Stimulated activated CD8-positive, alpha-beta memory T cell treated with anti-CD3 and anti-CD28 coated beads, Interleukin-2, amount 100 ng/mL, for 48 hours (primary cell): ENCODE measurements around the gene SEPTIN5.

ENCODE experiments used
- DNase-seq, 2 donors: peaks; one replicate each; pipeline ENCODE4 v3.0.0-alpha.2; 2020; ENCODE audit warnings: low read depth in 2 of 2

SEPTIN5 gene

DNA sequence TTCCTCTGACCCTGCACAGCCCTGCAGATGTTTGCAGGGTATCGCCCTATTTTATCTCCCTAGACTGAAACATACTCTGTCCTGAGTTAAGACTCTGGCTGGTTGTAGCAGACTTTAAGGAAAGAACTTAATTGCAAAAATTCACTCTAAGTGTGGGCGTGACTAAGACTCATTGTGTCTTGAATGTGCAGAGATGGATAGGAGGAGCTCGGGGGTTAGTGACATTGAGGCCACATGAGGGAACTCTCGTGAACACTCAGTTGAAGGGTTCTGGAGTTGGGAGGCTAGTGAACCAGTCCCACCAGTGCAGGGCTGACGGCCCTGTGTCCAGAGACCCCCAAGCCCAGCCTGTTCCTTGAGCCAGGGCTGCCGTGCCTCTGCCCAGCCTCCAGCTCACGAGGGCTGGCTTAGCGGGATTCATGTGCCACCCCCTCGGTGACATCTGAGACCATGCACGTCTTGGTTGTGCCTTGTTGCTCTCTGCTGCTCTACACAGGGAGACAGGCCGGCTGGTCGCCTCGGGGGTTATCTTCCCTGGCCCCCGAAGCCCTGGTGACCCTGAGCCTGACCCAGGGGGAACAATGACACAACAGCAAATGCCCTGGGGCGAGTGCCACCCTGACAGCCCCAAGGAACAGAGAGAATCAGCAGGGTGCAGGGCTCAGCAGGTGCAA lies 34.8 kb downstream of the SEPTIN5 start:
- DNase-seq, result no peak

DNA sequence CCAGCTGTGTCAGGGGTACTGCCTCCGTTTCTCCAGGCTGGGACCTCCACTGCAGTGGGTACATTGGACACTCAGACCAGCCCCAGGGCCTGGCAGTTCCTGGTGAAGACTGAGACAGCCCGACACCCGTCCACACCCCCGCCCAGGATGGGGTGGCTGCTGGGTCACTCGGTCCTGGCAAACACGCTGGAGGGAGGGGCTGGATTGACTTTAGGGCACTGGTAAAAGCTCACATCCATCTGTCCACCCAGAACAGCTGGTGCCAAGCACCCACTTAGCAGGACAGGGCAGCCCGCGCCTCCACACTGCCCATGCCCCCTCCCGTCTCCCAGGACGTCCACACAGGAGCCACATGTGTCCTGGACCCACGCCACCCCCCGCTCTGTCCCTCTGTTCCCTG lies 35.6 kb downstream of the SEPTIN5 start:
- DNase-seq, result no peak

GRCh38 chr22:19750507-19751490 lies 36.5 kb downstream of the SEPTIN5 start:
- DNase-seq, result no peak

DNA sequence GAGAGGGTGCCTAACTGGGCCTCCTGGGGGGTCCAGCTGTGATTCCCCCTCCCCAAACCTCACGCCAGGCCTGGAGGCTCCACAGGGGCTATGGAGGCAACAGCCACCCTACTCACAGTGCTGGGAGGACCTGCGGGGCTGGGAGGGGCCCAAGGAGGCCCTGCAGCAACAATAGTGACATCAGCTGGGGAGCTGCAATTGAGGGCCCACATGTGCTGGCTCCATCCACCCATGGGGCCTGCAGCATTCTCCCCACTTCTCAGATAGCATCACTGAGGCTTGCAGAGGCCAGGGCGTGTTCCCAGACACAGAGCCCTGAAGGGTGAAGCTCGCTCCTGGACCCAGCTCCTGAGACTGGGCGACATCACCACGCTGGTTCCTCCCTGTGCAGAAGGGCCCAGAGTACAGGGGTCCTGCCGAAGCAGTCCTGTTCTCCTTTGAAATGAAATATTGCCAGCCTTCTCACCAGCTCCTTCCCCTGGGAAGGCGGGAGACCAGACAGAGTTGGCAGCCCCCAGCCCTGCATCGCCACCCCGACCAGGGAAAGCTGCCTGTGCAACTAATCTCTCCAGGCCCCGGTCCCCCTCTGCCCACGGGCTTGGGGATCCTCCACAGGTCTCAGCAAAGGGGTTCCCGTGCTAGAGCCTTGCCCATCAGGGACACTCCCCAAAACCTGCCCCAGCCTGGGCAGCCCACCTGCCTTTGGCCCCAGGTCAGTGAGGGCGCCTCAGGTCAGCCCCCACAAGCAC lies 37.4 kb downstream of the SEPTIN5 start:
- no peak for DNase-seq

DNA sequence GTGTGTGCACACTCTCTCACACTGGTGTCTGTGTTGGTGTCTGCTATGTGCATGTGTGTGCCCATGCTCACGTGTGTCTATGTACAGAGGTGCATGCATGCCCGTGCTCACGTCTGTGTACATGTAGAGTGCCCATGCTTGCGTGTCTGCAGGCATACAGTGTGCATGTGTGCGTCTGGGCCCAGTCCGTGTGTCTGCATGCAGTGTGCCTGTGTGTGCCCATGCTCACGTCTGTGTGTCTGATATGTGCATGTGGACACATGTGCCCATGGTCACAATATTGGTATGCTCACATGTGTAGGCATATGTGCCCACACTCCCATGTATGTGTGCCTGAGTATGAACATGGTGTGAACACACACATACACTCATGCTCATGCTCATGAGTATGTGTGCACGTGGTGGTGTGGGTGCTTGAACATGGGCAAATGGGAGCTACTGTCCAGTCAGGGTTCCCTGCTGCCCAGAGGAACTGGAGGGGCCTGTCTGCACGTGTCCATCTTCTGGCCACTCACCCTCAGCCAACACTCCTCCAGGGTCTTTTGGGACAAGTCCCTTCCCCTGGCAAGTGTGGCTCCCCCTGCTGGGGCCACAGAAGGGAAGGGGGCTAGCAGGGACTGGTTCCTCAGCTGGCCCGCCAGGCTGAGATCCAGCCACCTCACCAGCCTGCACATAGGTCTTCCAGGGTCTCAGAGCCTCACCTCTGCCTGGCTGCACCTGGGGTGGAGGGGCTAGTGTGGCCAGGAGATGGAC lies 39.0 kb downstream of the SEPTIN5 start:
- no peak for DNase-seq

DNA sequence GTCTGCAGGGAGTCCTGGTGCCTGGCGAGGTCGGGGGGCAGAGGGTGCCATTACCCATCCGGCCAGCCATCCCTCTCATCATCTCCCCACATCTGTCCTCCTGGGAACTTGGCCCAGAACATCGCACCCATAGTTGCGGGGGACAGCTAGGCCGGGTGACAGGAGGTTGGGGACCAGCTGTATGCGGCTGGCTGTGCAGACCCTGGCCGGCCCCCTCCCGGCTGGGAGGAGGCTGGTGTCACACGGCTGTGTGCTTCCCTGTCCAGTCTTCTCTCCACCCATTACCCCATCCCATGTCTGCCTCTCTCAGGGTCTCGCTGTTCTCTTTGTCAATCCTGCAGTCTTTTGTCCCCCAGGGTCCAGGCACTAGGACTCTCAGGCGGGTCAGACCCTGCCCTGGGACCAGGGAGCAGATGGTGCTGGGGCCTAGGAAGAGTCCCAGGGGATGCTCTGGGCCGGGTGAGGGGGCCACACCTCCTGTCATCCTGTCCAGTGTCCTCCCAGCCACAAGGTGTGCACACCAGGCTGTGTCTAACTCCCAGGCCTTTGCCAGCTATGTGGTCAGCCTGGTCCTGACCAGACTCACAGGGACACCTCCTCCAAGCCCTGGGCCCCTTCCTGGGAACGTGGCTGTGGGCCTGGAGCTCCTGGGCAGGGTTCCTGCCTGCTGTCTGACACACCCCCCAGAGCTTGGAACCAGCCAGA lies 39.8 kb downstream of the SEPTIN5 start:
- DNase-seq, result no peak

DNA sequence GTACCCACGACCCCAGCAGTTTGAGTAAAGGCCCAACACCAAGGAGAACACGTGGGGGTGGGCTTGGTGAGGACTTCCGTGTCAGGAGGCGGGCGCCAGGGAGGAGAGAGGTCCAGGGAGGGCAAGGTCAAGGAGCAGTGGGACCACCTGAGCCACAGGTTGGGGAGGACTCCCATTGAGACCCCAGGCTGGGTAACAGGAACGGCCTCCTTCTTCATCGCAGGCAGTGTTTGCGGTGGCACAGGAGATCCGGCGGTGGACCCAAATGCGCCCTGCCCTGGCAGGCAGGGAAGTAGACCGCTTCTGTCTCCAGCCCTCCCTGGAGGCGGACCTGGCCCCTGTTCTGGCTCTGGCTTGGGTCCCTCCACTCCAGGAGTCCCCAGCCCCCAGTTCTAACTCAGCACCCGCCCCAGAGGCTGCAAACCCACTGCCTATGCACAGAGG lies 40.4 kb downstream of the SEPTIN5 start:
- DNase-seq, result no peak

DNA sequence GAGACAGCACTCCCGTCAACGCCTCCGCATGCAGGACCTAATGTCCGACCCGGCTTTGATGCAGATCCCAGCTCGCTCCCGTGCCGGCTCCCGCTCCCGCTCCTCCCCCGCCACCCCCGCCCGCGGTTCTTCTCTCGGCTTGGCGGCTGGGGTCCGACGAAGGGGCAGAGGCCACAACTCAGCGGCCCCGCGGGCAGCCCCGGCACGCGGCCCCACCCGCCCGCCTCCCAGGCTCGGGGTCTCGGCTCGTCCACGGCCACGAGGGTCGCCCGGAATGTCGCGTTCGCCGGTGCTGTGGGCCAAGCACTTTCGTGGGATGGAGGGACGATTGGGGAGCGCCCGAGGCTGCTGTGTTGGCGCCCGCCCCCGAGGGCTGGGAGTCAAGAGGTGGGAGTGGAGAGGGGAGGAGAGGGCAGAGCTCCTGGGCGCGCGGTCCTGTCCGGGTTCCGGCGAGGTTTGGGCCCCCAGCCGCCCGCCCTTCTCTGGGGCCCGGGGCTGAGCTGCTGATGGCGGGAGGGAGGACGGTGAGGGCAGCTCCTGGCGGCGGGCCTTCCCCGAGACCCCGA lies 40.9 kb downstream of the SEPTIN5 start:
- no peak for DNase-seq

- no peak for DNase-seq
These were observed 41.5 kb downstream of the SEPTIN5 start for GRCh38 chr22:19755722-19756287.

GRCh38 chr22:19756288-19757128 lies 42.2 kb downstream of the SEPTIN5 start:
- peak; percentile 37 to 40 for DNase-seq

GRCh38 chr22:19757140-19757984 lies 43.1 kb downstream of the SEPTIN5 start:
- no peak for DNase-seq

DNA sequence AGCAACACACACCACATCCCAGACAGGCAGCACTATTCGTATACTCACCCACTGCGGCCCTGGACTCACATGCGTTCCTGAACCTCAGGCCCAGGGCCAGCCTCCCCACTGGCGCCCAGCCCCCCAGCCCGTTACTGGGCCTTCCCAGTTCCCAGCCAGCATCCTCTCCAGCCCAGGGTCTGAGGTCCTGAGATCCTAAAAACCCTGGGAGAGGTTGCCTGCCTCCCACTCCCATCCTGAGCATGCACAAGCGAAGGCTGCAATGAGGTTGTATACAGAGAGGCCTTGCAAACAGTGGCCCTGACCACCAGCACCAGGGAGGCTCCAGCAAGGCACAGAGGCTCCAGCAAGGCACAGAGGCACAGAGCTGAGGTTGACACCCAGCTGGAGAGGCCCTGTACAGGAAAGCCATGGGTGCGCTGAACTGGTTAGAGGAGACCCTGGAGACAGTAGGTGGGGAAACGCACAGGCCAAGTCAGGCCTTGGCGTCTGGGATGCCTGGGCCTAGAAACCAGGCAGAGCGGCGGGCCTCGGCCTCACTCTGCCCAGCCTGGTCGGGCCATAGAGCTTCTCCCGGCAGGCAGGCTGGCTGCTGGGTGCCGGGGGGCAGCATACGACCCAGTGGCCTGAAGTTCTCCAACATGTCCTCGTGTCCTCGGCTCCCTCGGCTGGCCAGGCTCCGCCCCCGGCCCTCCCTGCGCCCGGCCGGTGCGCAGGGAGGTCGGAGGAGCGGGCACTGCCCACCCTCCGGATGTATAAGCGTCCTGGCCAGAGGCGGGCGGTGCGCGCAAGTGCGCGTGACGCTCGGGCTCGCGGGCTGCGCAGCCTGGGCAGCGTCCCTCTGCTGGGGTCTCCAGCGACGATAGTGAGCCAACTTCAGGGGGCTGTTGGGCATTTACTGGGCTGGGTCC lies 43.9 kb downstream of the SEPTIN5 start:
- DNase-seq, result no peak

- DNase-seq, result no peak
These were observed 44.7 kb downstream of the SEPTIN5 start for GRCh38 chr22:19758896-19759426.

DNA sequence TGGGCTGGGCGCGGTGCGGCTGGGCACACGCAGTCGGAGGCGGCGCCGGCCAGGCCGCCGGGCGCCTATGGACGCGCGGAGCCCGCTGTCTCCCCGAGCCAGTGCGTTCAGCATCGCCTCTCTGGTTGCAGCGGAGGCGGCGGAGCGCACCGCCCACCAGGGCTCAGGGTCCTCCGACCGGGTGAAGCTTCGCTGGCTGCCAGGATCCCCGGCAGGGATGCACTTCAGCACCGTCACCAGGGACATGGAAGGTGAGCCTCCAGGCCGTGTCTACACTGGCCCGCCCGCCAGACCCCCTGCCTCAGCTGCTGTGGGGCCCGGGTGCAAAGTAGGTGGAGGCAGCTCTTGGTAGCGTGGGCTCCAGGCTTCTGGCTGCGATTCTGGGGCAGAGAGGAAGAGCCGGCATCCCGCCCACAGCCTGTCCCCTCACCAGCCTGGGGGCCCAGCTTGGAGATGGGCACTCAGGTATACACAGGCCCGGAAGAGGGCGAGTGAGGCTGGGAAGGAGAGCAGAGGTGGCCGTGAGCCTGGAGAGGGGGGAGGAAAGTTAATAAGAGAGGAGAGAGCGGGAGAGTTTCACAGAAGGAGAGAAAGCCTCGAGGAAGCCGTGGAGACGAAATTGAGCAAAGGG lies 45.2 kb downstream of the SEPTIN5 start:
- no peak for DNase-seq

DNA sequence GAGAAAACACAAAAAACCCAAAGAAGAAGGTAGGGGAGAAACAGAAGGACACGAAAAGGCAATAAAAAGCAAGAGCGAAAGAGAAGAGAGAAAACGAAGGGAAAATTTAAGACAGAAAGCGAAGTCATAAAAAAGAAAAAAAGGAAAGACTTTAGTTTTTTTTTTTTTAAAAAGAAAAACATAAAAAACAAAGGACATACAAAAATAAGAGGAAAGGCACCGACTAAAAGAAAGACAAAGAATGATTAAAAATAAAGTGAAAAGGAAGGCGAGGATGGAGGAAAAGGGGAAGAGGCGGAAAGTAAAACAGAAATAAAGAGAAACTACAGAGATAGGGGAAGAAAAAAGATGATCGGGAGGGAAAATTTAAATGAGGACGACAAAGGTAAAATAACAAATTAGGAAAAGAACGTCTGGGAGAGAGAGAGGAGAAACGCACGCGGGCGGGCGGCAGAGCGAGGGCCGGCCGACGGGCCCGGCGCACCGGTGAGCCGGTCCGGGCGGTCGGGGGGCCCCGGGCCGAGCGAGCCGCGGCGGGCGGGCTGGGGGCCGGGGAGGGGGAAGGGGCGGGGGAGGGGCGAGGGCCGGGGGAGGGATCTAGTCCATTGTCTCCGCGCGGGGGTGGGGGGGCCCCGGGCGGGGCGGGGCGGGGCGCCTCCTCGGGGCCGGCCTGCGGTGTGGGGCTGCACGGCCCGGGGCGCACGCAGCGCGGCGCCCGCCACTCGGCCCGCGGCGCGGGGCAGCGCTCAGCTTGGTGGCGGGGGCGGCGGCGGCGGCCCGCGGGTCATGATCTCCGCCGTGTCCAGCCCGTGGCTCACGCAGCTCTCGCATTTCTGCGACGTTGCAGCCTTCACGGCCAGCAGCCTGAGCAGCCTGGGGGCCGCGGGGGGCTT lies 46.0 kb downstream of the SEPTIN5 start, which contains the start of gene TBX1:
TSS of gene TBX1 (plus strand) at position 721 of the 893 bp plus-strand sequence. CDS start at position 787, 66 bp downstream.
- DNase-seq, result no peak
